HG02571 (cell line): ENCODE measurements around the gene TMSB10.
"Not testable (repeated sequence)": the region's sequence is repeated elsewhere in the genome, so short reads cannot be mapped to it uniquely, and the experiment has no call there.

ENCODE experiments used
- ATAC-seq: cut with Tn5 transposase; IDR thresholded peaks from one replicate; pipeline ENCODE4 v1.9.1; 2021; ENCODE audit warnings: mild to moderate bottlenecking, moderate library complexity; ENCODE audit not compliant: unreplicated experiment

Gene TMSB10

DNA sequence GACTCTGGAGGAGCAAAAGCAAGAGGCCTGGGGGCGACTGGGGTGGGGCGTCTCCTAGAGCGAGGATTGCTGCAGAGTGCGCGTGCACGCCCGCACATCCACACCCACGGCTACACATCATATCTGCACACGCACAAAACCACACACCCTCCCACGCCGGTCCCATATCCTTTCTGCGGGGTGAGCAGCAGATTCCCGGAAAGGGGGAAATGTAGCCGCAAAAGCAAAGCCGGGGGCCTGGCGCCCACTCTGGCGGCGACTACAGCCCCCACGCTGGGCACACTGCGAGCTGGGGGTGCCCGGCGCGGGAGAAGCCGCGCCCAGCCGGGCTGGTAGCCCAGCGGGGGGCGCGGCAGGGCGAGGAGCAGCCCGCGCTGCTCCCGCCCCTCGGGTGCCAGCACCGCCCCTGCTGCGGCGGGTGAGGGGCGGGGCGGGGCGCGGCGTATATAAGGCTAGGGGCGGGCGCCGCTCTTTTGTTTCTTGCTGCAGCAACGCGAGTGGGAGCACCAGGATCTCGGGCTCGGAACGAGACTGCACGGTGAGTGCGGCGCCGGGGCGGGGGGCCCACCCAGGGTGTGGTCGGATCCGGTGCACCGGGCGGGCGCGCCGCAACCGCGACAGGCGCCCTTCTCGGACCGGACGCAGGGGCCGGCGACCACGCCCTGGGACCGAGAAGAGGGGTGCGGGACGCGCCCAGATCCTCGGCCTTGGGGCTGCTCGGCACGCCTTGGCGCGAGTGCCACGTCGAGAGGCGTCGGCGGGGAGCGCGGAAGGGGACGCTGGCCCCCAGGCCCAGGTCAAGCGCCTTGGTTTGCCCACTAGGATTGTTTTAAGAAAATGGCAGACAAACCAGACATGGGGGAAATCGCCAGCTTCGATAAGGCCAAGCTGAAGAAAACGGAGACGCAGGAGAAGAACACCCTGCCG is at the start of gene TMSB10:
TSS of gene TMSB10 (plus strand) at position 476 of the 927 bp plus-strand sequence.
- ATAC-seq: peak; percentile 61

DNA sequence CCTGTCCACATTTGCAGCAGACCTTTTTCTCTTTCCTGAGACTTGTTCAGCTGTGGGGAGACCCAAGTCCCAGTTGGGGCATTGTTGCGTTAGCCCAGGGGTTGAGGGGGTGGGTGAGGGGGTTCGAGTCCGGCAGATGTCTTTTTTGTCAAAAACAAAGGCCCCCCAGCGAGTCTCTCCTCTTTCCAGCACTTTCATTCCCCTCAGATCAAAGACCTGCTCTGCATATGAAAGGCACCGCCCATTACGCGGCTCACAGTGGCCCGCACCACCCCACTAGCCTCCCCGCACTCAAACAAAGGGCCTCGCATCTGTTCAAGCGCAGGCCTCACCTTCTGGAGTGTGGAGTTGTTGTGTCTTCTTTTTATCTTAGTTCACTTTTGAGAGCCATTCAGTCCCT is 49.7 kb upstream of the TMSB10 start:
- no peak for ATAC-seq

- no peak for ATAC-seq
Measured at GRCh38 chr2:84856787-84857186, 48.7 kb upstream of the TMSB10 start.

DNA sequence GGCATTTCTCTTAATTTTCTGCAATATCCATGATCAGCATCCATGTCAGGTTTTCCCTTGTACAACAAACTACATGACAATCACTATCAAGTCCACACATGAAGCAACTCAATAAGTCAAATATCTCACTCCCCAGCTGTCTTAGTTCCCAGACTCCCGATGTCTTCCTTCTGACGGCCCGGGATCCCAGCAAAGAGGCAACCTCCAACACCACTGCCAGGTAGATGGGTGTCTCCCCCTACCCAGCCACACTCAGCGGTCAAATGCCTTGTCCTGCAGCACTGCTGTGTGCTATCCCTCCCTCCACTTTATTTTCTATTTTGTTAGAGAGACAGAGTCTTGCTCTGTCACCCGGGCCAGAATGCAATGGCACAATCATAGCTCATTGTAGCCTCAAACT is 47.9 kb upstream of the TMSB10 start:
- ATAC-seq: no peak

DNA sequence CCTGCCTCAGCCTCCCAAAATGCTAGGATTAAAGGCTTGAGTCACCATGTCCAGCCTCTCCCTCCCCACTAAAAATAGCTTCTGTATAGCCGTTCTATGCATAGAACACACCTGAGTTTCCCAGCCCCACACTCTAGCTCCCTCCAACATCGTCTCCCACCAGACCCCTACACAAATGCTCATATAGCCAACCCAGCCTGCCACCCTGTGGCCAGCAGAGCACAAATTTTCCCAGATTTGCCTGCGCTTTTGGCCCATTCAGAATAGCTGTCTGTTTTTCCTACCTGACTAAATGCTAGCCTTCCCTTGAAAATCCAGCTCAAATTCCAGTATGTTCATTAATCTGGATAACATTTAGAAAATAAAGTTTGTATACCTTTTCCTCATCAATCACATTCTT is 47.3 kb upstream of the TMSB10 start:
- no peak for ATAC-seq

- ATAC-seq: no peak
Measured at GRCh38 chr2:84858937-84859336, 46.5 kb upstream of the TMSB10 start.

GRCh38 chr2:84861539-84861938 is 43.9 kb upstream of the TMSB10 start:
- ATAC-seq: no peak

DNA sequence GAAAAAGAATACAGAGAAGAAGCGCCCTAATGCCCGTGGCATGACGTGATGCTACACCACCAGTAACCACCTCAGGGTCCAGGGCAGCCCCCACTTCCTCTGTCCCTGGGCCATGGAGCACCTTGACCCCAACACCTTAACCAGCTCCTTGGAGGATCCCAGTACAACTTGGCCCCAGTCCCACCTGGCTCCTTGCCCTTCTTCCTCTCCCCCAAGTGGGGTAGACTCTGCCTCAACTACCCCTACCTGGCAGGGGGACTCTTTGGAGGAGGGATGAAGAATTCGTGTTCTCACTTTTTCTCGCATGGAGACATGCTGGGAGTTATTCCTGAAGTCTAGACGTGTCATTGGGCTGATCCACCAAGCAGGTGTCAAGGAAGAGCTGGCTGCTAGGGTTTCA is 43.5 kb upstream of the TMSB10 start:
- no peak for ATAC-seq

- ATAC-seq: no peak
Measured at GRCh38 chr2:84865181-84865783, 40.2 kb upstream of the TMSB10 start.

DNA sequence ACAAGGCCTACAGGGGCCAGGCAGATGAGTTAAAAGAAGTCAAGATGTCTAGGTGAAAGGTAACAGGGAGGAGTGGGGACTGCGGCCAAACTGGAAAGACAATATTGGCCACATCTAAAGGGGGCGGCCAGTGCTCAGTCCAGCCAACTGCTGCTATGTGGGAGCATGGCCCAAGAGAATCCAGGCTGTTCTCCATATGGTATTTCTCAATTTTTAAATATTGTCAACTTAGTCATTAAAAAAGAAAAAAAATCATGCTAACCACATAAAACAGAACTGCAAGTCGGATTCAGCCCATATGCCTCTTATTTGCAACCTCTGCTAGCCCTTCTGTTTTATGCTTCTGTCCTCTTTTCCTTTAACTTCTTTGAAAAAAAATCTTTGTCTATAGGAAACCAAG is 39.3 kb upstream of the TMSB10 start:
- ATAC-seq: no peak

GRCh38 chr2:84868327-84868726 is 37.1 kb upstream of the TMSB10 start:
- ATAC-seq: not testable (repeated sequence)

DNA sequence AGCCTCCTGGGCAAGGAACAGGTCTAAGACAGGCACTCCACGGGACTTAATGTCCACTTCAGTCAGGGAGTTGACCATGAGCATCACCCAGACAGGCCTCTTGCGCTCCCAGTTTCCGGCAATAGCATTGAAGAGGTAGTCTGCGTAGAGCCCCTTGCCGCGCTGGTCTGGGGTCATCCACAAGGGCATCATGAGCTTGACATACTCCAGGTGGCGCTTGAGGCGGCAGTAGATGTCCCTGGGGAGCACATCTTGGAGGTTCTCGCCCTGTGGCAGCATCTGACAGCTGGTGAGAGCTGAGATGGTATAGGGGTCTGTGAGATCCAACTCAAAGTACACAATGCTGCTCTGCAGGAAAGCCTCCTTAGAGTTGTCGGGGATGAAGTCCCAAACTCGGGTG is 35.1 kb upstream of the TMSB10 start:
- no peak for ATAC-seq

DNA sequence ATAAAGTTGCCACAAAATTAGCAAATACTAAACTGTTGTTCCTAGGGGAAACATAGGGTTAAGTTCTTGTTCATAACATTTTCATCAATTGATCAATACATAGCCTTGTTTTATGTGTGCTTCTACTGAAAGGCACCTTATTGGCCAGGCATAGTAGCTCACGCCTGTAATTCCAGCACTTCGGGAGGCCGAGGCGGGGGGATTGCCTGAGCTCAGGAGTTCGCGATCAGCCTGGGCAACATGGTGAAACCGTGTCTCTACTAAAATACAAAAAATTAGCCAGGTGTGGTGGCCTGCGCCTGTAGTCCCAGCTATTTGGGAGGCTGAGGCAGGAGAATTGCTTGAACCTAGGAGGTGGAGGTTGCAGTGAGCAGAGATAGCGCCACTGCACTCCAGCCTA is 32.8 kb upstream of the TMSB10 start:
- not testable (repeated sequence) for ATAC-seq

DNA sequence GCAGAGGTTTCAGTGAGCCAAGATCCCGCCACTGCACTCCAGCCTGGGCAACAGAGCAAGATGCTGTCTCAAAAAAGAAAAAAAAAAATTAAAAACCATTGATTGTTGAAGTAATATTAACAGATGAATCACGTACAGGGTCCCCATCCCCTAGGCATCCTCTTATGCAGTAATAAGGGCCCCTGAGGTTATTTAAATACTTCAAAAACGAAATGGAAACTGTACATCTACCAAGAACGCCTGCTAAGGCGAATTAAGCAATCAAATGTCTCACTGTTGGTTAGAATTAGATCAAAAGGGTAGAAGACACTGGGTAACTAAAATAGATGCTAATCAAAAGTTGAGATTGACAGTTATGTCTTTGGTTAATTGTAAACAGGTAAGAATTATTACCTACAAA is 32.1 kb upstream of the TMSB10 start:
- no peak for ATAC-seq

DNA sequence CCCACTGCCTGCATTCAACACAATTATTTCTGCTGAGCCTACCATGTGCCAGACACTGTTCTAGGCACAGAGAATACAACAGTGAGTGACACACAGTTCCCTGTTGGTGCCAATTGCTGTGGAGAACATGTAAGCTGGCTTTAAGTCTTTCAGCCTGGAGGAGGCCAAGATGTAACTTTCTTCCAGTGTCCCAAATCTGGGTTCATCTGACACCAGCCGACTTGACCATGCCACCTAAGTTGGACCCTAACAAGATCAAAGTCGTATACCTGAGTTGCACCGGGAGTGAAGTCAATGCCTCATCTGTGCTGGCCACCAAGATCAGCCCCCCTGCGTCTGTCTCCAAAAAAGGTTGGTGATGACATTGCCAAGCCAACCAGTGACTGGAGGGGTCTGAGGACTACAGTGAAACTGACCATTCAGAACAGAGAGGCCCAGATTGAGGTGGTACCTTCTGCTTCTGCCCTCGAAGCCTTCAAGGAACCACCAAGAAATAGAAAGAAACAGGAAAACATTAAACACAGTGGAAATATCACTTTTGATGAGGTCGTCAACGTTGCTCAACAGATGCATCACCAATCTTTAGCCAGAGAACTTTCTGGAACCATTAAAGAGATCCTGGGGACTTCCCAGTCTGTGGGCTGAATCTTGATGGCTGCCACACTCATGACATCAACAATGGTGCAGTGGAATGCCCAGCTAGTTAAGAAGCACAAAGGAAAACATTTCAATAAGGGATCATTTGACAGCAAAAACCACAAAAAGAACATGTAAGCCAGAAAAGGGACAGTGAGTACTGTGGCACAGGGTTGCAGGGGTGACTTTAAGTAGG is 30.9 kb upstream of the TMSB10 start:
- no peak for ATAC-seq

GRCh38 chr2:84875213-84875560 is 30.3 kb upstream of the TMSB10 start:
- ATAC-seq: no peak

GRCh38 chr2:84875619-84876018 is 29.8 kb upstream of the TMSB10 start:
- not testable (repeated sequence) for ATAC-seq

DNA sequence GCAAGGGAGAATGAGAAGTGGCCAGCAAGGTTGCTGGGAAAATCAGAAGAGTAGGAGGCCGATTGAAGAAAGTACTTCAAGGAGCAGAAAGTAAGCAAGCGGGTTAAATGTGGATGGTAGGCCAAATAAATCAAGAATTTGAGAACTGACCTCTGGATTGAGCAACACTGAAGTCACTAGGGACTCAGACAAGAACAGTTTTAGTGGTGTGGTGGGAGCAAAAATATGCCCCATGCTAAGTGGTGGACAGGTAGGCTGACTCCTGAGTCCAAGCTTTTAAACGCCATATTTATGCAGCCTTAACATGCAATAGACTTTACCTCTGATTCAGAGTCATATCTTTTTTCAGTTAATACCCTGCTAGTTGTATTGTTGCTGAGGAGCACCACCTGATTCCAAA is 29.1 kb upstream of the TMSB10 start:
- ATAC-seq: no peak

DNA sequence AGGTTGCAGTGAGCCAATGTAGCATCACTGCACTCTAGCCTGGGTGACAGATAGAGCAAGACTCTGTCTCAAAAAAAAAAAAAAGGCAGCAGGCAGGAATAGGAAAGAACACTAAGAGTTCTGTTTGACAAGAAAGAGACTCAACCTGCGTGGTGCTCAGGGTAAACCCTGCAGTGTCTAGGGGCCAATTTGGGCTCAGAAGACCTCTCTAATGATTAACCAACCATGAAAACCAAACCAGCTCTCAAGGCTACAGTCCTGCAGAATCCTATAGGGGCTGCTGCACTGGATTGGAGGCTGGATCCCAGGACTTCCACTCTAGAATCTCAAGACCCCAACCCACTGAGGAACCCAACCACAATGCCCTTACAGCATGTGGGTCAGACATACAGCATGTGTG is 27.0 kb upstream of the TMSB10 start:
- no peak for ATAC-seq

- ATAC-seq: no peak
Measured at GRCh38 chr2:84878896-84879583, 26.4 kb upstream of the TMSB10 start.
